Measurements from ENCODE around the gene TBC1D2. TPM values are rescaled to one million over a fixed set of nuclear protein-coding genes. Genes with fewer than 3 reads are reported as not detected.
A peak's percentile ranks its signal among the peaks of the same experiment; 100 is the strongest.
"Not testable (repeated sequence)": the region's sequence is repeated elsewhere in the genome, so short reads cannot be mapped to it uniquely, and the experiment has no call there.

Gene TBC1D2
- 20.2 and 25.3 TPM in 2 replicates for total RNA-seq
- 161 TPM for polyA plus RNA-seq (2012)

DNA sequence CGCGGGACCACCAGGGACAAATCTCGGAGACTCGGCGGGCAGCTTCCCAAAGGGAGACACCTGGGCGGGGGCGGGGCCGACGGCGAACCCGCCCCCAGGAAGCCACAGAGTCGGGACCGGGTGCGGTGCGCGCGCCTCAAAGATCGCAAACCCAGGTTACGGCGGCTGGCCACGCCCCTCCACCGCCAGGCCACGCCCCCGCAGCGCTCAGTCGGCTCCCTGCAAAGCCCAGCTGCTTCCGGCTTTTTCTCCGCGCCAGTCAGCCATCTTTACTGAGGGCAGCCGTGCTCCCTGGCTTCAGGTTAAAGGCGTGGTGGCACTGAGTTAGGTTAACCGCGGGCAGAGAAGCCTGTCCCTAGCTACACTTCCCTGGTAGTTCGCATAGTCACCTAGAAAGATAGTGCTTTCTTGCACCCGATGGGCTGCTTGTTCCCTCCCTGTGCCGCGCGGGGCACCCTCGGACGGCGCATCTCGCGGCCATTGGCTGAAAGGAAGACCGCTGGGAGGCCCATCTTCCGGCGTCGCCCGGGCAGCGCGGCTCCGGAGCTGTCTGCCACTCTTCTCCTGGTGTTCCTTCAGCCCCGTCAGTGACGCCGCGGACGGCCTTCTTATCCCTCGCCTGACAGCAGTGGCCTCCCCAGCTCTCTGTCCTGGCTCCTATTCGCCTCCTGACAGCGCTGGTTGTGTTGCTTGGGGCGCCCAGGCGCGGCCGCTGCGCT is at the start of gene TBC1D2:
Gene TBC1D2 (minus strand): TSS at position 72 of the 719 bp plus-strand sequence. CDS start 108 bp downstream, outside the sequence.
- peak; percentile 95 for DNase-seq (ENCODE audit: low read depth)

- DNase-seq (ENCODE audit: low read depth), result no peak
These were observed 48.9 kb upstream of the TBC1D2 start for GRCh38 chr9:98304381-98304780.

DNA sequence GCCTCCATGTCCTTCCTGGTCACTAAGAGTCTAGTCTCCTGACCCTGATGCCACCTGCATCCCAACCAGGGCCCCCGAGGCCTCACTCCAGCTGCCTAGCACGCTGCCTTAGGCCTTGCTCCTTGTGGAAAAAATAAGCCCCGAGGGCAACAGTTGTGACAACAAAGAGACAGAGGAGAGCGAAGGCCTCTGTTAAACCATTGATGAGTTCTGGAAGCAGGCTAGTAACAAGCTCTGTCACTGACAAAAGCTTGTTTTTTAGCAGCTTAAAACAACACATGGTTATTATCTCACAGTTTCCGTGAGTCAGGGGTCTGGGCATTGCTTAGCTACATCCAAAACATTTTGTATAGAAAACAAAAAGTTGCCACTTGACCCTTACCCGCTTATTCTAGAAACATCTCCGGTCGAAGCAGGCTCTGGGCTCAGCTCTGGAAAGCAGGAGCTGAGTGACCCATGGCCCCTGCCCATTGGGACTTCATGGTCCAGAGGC is 48.2 kb upstream of the TBC1D2 start:
- no peak for DNase-seq (ENCODE audit: low read depth)

- no peak for DNase-seq (ENCODE audit: low read depth)
These were observed 47.6 kb upstream of the TBC1D2 start for GRCh38 chr9:98302938-98303632.

DNA sequence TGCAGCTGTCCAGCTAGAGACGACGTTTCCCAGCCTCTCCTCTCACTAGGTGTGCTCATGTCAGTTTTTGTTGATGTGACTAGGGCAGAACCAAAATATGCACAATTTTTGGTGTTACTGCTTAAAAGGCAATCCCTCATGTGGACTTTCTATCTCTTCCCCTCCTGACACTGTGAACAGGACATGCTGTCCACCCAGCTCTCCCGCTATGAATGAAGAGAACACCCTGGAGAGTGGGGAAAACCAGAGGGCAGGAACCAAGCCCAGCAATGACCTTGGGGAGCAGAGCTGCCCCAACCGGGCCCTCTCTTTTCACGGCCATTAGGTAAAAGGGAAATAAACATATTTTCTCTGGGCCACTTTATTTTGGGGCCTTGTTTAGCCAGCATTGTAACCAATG is 46.7 kb upstream of the TBC1D2 start:
- no peak for DNase-seq (ENCODE audit: low read depth)

DNA sequence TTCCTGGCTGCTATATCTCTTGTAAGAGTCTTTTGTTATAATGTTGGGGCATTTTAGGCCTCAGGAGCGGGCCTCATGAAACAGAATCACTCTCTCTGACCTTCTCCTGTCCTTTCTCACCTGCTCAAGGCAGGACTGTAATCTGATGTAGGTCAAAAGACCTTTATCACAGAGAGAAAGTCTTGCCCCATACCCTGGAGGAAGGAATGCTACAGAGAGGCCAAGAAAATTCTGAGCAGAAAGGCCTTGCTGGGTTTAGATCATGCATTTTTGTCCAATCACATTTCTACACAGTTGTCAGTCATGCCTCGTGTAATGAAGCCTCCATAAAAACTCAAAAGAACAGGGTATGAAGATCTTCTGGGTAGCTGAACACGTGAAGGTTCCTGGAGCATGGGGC is 45.2 kb upstream of the TBC1D2 start:
- DNase-seq (ENCODE audit: low read depth), result no peak

DNA sequence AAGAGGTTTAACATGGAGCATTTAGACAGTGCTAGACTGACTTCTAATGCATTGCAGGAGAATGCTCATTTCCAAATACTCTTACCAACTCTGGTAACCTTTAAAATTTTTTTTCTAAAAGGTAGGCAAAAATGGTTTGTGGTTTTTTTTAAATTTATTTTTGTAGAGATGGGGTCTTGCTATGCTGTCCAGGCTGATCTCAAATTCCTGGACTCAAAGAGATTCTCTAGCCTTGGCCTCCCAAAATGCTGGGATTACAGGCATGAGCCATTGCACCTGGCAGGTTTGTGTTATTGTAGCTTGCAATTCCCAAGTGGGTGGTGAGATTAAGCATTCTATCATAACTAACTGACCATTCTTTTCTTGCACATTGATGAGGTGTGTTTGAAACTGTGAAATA is 43.0 kb upstream of the TBC1D2 start:
- DNase-seq (ENCODE audit: low read depth), result no peak

GRCh38 chr9:98295824-98296223 is 40.4 kb upstream of the TBC1D2 start:
- no peak for DNase-seq (ENCODE audit: low read depth)

GRCh38 chr9:98291820-98292219 is 36.4 kb upstream of the TBC1D2 start:
- no peak for DNase-seq (ENCODE audit: low read depth)

- DNase-seq (ENCODE audit: low read depth), result no peak
These were observed 35.0 kb upstream of the TBC1D2 start for GRCh38 chr9:98290411-98290810.

- no peak for DNase-seq (ENCODE audit: low read depth)
These were observed 34.3 kb upstream of the TBC1D2 start for GRCh38 chr9:98289614-98290201.

- DNase-seq (ENCODE audit: low read depth), result no peak
These were observed 33.4 kb upstream of the TBC1D2 start for GRCh38 chr9:98288881-98289280.

DNA sequence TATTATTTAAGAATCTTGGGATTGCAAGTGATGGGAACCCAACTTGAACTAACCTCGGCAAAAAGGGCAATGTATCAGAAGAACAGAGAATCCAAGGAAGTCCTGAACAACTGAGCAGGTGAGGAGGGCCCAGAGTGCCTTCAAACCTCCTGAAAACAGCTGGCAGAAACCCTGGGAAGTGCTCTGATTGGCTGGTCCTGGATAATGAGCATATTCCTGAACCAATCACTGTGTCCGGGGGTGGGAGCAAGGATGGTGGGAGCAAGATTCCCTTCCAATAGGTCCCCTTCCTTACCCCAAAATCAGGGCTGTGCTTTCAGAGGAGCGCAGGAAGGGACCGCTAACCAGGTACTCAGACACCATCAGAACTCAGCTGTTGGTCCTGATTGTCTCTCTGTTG is 31.9 kb upstream of the TBC1D2 start:
- no peak for DNase-seq (ENCODE audit: low read depth)

DNA sequence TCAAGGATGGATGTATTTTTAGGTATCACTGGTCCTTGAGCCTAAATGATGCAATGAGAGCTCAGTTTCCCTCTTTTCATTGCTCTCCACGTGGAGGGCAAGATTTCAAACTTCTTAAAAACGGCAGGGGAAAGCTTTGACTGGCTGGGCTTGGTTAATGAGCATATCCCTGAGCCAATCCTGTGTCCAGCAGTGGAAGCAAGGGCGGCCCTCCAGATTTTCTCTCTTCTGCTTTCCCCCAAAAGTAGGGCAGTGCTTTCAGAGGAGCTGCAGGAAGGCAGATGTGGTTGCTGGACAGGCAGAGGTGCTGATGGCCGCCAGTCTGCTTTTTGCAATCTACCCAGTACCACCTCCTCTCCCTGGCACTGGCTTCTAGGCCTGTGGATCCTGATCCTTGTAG is 30.0 kb upstream of the TBC1D2 start:
- no peak for DNase-seq (ENCODE audit: low read depth)

DNA sequence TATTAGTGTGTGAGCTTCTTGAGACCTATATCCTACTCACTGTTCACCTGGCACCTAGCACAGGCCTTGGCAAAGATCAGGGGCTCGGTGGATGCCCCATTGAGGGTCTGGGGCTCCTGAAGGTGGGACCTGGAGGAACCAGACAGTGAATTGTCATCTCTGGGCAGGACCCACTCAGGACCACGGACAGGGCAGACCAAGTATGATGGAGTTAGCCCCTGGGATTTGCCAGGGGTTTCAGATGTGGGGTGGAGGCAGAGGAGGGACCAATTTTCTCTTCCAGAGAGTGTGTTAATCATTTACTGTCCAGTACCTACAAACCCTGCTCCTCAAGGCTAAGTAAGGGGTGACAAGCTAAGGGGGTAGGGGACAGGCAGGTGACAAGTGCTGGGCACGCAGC is 29.3 kb upstream of the TBC1D2 start:
- no peak for DNase-seq (ENCODE audit: low read depth)

DNA sequence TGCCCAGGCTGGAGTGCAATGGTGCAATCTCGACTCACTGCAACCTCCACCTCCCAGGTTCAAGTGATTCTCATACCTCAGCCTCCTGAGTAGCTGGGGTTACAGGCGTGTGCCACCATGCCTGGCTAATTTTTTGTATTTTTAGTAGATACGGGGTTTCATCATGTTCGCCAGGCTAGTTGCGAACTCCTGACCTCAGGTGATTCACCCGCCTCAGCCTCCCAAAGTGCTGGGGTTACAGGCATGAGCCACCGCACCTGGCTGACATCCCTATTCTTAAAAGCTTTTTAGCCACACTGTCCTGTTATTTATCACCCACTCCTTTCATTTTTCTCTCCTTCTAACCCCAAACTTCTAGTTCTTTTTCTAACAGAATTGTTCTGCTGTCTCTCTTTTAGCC is 27.7 kb upstream of the TBC1D2 start:
- not testable (repeated sequence) for DNase-seq (ENCODE audit: low read depth)

DNA sequence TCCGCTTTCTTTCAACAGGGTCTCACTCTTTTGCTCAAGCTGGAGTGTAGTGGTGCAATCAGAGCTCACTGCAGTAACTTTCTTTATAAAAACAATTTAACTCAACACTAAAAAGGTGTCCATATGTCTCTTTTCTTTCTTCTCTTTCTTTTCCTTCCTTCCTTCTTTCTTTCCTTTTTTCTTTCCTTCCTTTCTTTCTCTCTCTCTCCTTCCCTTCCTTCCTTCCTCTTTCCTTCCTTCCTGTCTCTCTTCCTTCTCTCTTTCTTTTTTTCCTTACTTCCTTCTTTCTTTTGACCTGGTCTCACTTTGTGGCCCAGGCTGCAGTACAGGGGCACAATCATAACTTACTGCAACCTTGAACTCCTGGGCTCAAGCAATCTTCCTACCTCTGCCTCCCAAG is 25.8 kb upstream of the TBC1D2 start:
- no peak for DNase-seq (ENCODE audit: low read depth)

DNA sequence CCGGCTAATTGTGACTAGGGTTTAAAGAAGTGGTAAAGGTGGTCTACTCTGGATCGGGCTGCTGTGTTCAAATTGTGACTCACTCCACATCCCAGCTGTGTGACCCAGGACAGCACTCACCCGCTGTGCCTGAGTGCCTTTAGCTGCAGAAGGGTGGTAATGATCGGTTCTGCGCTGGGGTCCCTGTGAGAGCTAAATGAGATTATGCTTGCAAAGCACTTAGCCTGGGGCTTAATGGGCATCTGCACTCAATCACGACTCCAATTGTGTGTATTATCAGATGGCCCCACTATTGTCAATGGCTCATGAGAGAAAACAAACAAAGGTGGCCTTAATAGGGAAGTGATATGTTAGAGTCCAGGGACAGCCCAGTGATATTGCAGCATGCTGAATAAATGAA is 25.1 kb upstream of the TBC1D2 start:
- no peak for DNase-seq (ENCODE audit: low read depth)

DNA sequence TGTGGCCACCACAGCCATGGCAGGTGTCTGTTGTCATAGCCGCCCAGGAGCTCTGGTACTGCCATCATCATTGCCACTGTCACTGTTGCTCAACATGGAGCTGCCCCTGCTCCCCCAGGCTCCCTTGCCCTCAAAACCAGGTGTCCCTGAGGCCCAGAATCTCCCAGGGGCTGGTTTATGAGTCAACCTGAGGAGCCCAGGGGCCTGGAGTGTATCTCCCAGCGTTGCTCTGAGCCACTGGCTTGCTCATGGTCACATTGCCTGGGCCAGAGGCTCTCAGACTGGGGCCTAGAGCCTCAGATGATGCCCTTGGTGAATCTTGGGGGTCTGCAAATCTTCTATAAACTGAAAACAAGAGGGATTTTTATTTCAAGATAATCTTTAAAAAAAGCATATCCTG is 24.7 kb upstream of the TBC1D2 start:
- DNase-seq (ENCODE audit: low read depth), result no peak

DNA sequence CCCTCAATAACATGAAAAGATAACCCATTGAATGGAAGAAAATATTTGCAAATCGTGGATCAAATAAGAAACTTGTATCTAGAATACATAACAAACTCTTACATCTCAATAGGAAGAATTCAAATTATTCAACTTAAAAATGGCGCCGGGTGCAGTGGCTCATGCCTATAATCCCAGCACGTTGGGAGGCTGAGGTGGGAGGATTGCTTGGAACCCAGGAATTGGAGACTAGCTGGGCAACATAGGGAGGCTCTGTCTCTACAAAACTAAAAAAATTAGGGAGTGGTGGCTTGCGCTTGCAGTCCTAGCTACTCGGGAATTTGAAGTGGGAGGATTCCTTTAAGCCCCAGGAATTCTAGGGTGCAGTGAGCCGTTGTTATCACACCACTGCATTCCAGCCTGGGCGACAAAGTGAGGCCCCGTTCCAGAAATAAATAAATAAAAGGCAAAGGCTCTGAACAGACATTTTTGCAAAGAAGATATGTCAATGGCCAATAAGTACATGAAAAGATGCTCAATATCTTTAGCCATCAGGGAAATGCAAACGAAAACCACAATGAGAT is 21.5 kb upstream of the TBC1D2 start:
- DNase-seq (ENCODE audit: low read depth), result peak; percentile 51

GRCh38 chr9:98275159-98275558 is 19.7 kb upstream of the TBC1D2 start:
- no peak for DNase-seq (ENCODE audit: low read depth)

- DNase-seq (ENCODE audit: low read depth), result no peak
These were observed 16.6 kb upstream of the TBC1D2 start for GRCh38 chr9:98272083-98272482.

All from myocyte (in vitro differentiated cells).